ENCODE measurements around the gene PCGF2. TPM values are rescaled to one million over a fixed set of nuclear protein-coding genes. Genes with fewer than 3 reads are reported as not detected.

PCGF2 gene
- total and polyA plus RNA-seq, 9 of the 15 experiments (the other 6 are each of a cell fraction or from before 2014, with no cell fraction given) = 1.3 to 33.4 (median 7.0) TPM

GRCh38 chr17:38719943-38720641 lies 28.0 kb downstream of the PCGF2 start (continued):
- TF ChIP-seq ZBTB49 (CRISPR knock-in tag; IDR thresholded peaks at IDR 0.05; ENCODE audit: borderline replicate concordance) (no peak), HES1 (IDR thresholded peaks at IDR 0.05; ENCODE audit: low read depth) (0 out of 2 replicates have a peak, but pooled peaks have one; percentile 28), AFF1 (IDR thresholded peaks at IDR 0.05; ENCODE audit: low read depth in 1 of 2, partially characterized antibody in 2 of 2) (no peak), POLR2H (tag; IDR thresholded peaks at IDR 0.05; ENCODE audit: low read depth) (no peak), ZC3H8 (IDR thresholded peaks at IDR 0.05) (no peak), FOXJ3 (CRISPR knock-in tag; IDR thresholded peaks at IDR 0.05) (no peak), BCLAF1 (IDR thresholded peaks at IDR 0.05; ENCODE audit: borderline replicate concordance in 1 of 2, control insufficient read depth in 1 of 2, low read depth in 2 of 2, low read length in 1 of 2) (no peak), RNF2 (IDR thresholded peaks at IDR 0.05) (no peak), ZBTB1 (CRISPR knock-in tag; IDR thresholded peaks at IDR 0.05; ENCODE audit: borderline replicate concordance, low read depth) (peak; percentile 67; the same call in 1 of the 2 replicates), TSHZ1 (CRISPR knock-in tag; IDR thresholded peaks at IDR 0.05) (no peak), PRMT5 (CRISPR knock-in tag; IDR thresholded peaks at IDR 0.05) (no peak), C11orf30 (IDR thresholded peaks at IDR 0.05; ENCODE audit: low read depth) (no peak)

All from K562 (cell line).